ENCODE measurements around the gene ACP2.

Gene ACP2

DNA sequence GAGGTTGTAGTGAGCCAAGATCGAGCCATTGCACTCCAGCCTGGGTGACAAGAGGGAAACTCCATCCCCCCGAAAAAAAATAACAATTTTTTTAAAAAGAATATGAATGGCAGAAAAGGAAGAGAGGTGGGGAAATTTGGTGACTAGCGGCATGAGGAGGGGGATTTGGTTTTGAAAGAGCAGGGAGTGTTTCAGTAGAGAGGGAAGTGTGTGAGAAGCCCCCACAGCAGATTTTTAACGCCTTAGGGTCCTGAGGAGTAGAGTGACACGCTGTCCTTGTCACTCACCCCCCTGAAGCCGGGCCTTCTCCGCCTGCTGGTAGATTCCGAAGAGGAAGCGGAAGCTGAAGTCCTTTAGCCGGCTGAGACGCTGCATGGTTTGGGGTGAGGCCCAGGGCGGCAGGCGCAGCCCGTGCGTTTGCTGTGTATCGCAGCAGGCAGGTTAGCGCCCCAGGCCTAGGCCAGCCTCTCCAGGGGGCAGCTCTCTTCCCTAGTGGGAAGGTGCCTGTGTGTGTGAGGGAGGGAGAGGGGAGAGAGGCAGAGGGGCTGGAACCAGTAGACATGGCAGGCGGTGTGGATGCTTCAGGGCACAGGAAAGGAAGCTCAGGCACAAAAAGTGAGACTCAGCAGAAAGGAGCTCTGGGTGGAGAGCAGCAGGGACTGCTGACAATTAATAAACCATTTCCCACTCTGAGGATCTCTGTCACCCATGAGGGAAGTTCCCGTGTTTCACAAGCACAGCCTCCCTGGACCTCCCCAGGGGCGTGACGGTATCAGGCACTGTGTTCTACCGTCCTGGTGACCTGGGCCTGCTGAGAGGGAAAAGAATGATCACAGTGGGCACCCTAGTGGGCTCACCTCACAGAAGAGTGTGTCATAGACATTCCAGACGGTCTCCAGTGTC lies 3.9 kb downstream of the ACP2 start:
- no peak for DNase-seq (ENCODE audit: low read depth in 1 of 2, low spot score in 1 of 2)

DNA sequence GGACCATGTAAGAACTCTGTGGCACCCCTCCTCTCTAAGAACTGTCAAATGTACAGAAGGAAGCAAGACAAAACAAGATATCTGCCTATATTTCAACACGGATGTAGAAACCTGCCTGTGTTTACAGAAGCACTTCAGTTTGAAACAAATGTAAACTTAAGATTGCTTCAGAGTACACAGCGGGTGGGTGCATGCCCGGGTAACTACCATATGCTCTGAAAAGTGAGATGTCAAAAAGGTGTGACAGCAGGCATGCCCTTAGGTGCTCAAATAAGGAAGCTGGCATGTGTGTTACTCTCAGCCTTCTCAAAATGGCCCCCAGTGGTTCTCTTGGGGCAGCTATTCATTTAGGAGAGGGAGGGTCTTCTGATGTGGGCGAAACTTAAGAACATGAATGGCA lies 5.2 kb downstream of the ACP2 start:
- DNase-seq (ENCODE audit: low read depth in 1 of 2, low spot score in 1 of 2): no peak

DNA sequence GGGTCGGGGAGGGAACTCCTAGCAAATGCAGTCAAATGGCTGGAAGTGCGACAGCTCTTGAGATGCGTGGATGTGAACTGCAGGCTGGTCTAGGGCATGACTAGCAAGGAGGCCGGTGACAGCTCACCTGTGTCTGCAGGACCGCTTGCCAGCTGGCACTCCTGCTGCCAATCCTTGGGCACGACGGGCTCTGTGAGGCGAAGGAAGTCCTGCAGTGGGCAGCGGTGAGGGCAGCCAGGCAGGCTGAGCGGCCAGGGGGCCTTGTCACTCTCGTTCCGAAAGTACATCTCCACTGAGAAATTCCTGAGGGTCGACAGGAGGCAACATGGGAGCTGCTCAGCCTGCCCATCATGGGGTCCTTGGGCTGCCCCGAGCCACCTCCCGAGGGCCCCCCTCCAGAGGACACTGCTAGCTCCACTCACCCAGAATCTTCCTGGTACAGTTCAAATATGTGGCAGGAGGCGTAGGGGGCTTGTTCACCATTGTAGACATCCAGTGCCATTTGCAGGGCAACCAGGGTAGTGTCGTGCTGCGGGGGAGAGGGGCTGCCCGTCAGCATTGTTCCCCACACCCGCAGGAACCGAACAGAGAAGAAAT lies 5.9 kb downstream of the ACP2 start:
- DNase-seq (ENCODE audit: low read depth in 1 of 2, low spot score in 1 of 2): no peak

GRCh38 chr11:47241841-47242301 lies 6.7 kb downstream of the ACP2 start:
- DNase-seq (ENCODE audit: low read depth in 1 of 2, low spot score in 1 of 2): no peak

DNA sequence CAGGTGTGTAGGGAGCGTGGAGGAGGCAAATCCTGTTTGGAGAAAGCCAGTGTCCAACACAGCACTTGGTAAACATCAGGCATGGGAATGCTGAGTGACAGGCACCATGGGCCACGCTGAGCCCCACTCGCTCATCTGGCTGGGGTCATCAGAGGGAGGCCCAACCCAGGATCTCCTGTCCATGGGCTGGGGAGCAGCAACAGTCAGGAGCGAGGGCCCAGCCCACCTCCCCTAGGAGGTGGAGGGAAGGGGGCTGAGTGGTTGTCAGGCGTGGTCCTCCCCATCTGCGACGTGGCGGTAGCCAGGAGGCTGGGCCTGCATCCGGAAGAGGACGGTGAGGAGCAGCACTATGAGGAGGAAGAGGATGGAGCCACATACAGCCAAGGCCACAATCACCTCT lies 8.8 kb downstream of the ACP2 start:
- DNase-seq (ENCODE audit: low read depth in 1 of 2, low spot score in 1 of 2): no peak

- DNase-seq (ENCODE audit: low read depth in 1 of 2, low spot score in 1 of 2): no peak
Observed at GRCh38 chr11:47236482-47236881, 12.1 kb downstream of the ACP2 start.

DNA sequence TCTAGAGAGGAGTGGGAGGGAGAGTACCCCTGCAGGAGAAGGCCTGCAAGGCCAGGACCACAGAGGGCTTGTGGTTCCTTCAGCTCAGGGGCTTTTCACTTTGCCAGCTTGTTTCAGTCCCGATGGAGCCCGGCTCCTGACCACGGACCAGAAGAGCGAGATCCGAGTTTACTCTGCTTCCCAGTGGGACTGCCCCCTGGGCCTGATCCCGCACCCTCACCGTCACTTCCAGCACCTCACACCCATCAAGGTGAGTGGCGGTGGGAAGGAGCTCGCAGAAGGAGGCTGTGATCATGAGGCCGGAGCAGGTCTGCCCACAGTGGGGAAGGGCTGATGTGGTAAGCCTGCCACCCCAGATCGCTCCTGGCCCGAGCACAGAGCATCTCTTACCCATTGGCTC lies 13.5 kb downstream of the ACP2 start:
- DNase-seq (ENCODE audit: low read depth in 1 of 2, low spot score in 1 of 2): no peak

DNA sequence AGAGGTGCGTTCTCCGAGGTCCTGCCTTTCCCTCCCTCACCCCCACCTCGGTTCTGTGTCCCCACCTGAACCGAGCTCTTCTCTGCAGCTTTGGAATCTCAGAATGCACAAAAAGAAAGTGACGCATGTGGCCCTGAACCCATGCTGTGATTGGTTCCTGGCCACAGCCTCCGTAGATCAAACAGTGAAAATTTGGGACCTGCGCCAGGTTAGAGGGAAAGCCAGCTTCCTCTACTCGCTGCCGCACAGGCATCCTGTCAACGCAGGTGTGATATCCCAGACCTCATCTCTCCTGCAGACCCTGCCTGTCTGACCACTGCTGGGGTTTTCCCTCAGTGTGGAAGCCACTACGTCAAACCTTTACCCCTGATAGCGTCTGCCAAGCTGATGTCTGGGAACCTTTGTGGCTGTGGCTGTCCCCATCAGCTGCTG lies 13.9 kb downstream of the ACP2 start:
- DNase-seq (ENCODE audit: low read depth in 1 of 2, low spot score in 1 of 2): peak in 1 of 2 donors; percentile 42

DNA sequence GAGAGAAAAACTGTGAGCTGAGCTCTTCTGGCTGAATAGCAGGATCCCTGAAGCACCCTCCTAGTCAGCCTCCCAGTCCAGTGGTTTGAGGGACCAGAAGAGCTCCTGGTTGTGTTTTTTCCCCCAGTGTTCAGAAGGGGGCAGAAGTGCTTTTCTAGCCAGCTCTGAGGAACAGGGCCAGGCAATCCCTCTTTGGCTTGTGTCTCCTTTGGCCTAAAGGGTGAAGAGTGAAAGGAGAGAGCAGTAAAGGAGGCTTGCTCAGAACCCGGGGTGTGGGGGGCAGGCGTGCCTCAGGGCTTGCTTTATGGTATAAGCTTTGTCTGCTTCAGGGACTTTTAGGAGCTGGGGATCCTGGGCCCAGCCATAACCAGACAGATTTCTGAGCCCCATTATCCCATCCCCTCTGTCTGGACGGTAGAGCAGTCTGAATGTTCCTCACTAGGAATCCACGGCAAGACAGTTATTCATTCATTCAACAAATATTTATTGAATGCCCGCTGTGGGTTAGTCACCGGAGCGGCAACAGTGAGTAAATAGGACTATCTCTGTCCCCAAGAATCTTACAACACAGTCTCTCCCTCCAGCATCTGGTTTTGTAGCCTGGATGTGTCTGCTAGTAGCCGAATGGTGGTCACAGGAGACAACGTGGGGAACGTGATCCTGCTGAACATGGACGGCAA lies 14.5 kb downstream of the ACP2 start:
- no peak for DNase-seq (ENCODE audit: low read depth in 1 of 2, low spot score in 1 of 2)

DNA sequence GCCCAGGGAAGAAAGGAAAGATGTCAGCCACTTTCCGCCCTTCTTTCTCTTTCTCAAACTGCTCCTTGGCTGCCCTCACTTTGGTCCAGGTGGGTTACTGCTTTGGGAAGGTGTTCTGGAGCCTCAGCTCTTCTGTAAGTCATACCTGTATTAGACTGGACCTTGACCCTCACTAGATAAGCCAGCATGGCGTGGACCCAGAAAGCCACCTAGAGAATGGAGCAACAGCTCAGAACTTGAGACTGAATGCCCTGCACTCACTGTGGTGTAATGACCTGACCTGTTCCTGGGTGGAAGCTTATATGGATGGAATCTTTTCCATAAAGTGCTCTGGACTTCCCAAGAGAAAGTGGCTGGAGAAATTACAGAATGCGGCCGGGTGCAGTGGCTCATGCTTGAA lies 15.6 kb downstream of the ACP2 start:
- no peak for DNase-seq (ENCODE audit: low read depth in 1 of 2, low spot score in 1 of 2)

- DNase-seq (ENCODE audit: low read depth in 1 of 2, low spot score in 1 of 2): no peak
Observed at GRCh38 chr11:47229161-47229560, 19.5 kb downstream of the ACP2 start.

GRCh38 chr11:47225552-47226400 lies 22.8 kb downstream of the ACP2 start:
- DNase-seq (ENCODE audit: low read depth in 1 of 2, low spot score in 1 of 2): no peak

DNA sequence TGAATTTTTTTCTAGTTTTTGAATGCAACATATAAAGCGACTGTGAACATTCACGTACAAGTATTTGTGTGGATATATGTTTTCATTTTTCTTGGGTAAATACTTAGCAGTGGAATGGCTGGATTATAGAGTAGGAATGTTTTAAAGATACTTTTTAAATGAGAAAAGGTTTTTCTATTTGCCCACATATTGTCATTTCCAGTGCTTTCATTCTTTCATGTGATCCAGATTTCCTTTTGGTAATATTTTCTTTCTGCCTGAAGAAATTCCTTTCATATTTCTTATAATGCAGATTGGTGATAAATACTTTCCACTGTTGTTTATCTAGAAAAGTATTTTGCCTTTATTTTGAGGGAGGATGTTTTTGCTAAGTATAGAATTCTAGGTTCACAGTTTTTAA lies 25.9 kb downstream of the ACP2 start:
- DNase-seq (ENCODE audit: low read depth in 1 of 2, low spot score in 1 of 2): no peak

DNA sequence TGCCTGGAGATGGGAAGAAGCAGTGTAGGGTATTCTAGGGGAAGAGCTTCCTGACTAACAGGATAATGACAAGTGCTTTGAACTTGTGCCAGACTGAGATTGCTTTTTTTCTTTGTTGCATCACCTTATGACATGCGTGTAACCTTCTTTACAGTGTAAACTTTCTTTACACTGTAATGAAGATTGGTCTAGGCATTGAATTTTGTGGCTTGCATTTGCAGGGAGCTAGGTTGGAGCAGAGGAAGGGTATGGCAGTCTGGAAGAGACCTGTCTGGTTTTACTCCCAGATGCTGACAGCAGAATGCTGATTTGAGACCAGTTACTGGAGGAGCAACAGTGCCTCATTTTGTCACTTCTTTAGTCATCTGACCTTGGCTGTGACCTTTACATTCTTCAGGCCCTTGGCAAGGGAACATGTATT lies 28.2 kb downstream of the ACP2 start:
- no peak for DNase-seq (ENCODE audit: low read depth in 1 of 2, low spot score in 1 of 2)

- DNase-seq (ENCODE audit: low read depth in 1 of 2, low spot score in 1 of 2): peak; percentile 38 to 52
Observed at GRCh38 chr11:47216121-47216798, 32.4 kb downstream of the ACP2 start.

DNA sequence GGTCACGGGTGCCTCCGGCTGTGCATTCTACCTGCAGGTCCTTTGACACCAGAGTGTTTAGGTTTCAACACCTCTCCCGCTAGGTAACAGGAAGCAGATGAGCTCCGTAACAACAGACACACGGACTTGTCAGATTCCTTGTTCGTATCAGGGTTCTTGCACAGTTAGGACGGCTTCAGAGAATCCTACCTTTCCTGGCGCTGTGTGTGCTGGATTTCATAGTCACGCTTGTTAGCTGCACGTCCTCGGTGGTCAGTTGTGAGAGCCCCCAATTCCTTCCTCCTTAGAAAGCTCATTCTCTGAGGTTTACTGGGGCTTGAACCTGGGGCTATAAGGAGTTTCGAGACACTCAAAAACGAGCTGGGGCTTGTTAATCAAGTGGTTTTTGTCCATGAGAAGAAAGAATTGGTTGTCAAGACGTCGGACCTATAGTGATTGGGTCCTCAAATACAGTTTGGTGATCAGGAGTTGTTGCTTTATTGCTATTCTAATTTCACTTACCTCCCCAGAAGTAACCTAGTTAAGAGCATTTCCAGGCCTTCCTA lies 33.2 kb downstream of the ACP2 start:
- DNase-seq (ENCODE audit: low read depth in 1 of 2, low spot score in 1 of 2): no peak

GRCh38 chr11:47213950-47214565 lies 34.6 kb downstream of the ACP2 start:
- DNase-seq (ENCODE audit: low read depth in 1 of 2, low spot score in 1 of 2): peak; percentile 65 to 67

GRCh38 chr11:47212938-47213337 lies 35.7 kb downstream of the ACP2 start:
- DNase-seq (ENCODE audit: low read depth in 1 of 2, low spot score in 1 of 2): no peak

GRCh38 chr11:47208628-47209027 lies 40.0 kb downstream of the ACP2 start:
- DNase-seq (ENCODE audit: low read depth in 1 of 2, low spot score in 1 of 2): no peak
